ENCODE measurements around the gene HPSE2.

DNA sequence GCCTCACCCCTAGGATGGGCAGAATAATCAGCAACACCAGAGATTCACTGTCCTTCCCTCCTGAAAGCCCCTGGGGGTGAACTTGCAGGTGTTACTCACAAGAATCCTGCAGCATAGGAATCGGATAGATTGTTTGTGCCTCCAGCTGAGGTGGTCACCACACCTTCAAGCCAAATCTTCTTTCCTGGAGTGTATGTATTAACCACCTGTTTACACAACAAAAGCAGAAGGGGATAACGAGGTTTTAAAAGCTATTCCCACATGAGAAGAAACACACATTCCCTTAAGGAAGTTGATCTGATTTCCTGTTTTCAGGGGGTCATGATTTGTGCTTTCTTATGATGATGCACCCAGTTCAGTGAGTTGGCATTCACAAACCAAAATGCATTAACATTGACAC lies 615.1 kb downstream of the HPSE2 start:
- TF ChIP-seq EP300 (IDR thresholded peaks at IDR 0.05) (no peak), CTCF (IDR thresholded peaks at IDR 0.05) (no peak), POLR2A (IDR thresholded peaks at IDR 0.05) (no peak), POLR2AphosphoS5 (IDR thresholded peaks at IDR 0.05) (no peak)
